Retinal pigment epithelial cell (primary cell): ENCODE results near the gene ANKRD13A.

ENCODE experiments used
- DNase-seq: peaks from one replicate; pipeline ENCODE4 v3.0.0-alpha.2; 2010; ENCODE audit warnings: low read depth
- H3K4me3 ChIP-seq: 2 replicates; pipeline ENCODE4 v1.5.1; 2011; ENCODE audit warnings: mild to moderate bottlenecking, low read length, control low read depth, moderate library complexity
- TF ChIP-seq, protein P1 (sequence below): conservative IDR thresholded peaks from 2 replicates; pipeline ENCODE4 v1.5.1; 2011; ENCODE audit warnings: low read depth, low read length, control low read depth, inconsistent platforms

Gene ANKRD13A

GRCh38 chr12:109998904-109999648 is at the start of gene ANKRD13A:
TSS of gene ANKRD13A (plus strand) at chr12:109999430. CDS start at chr12:109999689, 259 bp downstream.
- TF ChIP-seq, protein P1, sequence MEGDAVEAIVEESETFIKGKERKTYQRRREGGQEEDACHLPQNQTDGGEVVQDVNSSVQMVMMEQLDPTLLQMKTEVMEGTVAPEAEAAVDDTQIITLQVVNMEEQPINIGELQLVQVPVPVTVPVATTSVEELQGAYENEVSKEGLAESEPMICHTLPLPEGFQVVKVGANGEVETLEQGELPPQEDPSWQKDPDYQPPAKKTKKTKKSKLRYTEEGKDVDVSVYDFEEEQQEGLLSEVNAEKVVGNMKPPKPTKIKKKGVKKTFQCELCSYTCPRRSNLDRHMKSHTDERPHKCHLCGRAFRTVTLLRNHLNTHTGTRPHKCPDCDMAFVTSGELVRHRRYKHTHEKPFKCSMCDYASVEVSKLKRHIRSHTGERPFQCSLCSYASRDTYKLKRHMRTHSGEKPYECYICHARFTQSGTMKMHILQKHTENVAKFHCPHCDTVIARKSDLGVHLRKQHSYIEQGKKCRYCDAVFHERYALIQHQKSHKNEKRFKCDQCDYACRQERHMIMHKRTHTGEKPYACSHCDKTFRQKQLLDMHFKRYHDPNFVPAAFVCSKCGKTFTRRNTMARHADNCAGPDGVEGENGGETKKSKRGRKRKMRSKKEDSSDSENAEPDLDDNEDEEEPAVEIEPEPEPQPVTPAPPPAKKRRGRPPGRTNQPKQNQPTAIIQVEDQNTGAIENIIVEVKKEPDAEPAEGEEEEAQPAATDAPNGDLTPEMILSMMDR = no peak
- peak within 1 kb of the TSS; percentile 80 for H3K4me3 ChIP-seq
- DNase-seq = peak; percentile 78

DNA sequence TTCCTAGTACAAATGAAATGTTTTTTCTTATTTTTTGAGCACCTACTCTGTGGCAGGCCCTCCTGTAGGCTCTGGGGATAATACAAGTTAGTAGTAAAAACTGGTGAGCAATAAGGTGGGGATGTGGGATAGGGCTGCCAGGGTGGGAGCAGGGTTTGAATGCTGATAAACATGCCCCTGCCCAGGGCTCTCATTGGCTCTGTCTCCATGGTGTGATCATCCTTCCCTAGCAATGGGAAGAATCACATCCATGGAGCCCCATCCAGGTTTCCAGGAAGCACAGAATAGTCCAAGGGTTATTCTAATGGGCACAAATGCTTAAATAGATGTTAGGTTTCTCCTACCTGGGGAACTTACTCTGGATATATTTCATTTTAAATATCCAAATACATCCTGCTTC is 48.6 kb upstream of the ANKRD13A start:
- no peak for DNase-seq
- TF ChIP-seq, protein P1 = no peak
- H3K4me3 ChIP-seq = no peak overlapping the region

DNA sequence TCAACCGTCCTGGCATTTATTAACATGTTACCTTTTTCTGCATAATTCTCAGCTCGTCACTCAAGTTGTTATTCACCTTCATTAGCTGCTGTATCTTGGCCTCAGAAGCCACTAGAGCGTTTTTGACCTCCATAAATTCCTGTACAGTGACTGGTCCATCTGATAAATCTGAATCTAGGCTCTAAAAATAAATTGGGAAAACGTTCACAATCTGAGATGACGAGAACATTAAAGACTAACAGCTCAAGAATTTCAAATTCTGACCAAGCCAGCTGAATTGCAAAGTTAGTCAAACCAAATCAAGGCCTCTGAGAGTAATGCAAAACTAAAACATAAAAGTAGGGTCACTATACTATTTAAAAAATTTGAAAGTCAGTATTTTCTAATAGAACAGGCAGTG is 48.1 kb upstream of the ANKRD13A start:
- no peak overlapping the region for H3K4me3 ChIP-seq
- peak; percentile 71 for DNase-seq
- TF ChIP-seq, protein P1 = no peak

GRCh38 chr12:109951751-109952150 is 47.5 kb upstream of the ANKRD13A start:
- no peak overlapping the region for H3K4me3 ChIP-seq
- TF ChIP-seq, protein P1 = no peak

GRCh38 chr12:109952160-109952858 is 46.9 kb upstream of the ANKRD13A start:
- H3K4me3 ChIP-seq = no peak overlapping the region
- DNase-seq = no peak
- TF ChIP-seq, protein P1 = no peak

More at GRCh38 chr12:109951751-109952150, 47.5 kb upstream of the ANKRD13A start:
- peak; percentile 34 for DNase-seq

DNA sequence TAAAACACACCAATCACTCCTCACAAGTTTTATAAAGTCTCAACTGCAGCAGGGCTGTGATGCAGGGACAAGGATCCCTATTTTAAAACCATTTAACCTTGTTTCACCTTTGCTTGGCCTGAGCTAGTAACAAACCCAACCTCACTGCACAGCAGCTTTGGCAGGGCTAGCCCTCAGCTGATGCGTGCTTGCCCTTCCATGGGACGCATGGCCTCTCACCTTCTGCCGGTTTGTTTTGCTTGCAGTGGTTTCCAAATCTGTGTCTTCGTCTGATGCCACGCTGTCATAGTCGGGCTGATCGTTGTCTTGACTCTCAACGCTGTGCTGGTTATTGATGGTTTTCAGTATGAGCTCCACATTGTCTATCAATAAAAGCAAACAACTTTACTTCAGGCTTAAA is 46.4 kb upstream of the ANKRD13A start:
- no peak overlapping the region for H3K4me3 ChIP-seq
- no peak for DNase-seq
- TF ChIP-seq, protein P1 = no peak
